ENCODE measurements around the gene INTS7. TPM values are rescaled to one million over a fixed set of nuclear protein-coding genes. Genes with fewer than 3 reads are reported as not detected.

Gene INTS7
- total and polyA plus RNA-seq, 10 donors, result 5.4 to 16.5 (median 12.3) TPM

DNA sequence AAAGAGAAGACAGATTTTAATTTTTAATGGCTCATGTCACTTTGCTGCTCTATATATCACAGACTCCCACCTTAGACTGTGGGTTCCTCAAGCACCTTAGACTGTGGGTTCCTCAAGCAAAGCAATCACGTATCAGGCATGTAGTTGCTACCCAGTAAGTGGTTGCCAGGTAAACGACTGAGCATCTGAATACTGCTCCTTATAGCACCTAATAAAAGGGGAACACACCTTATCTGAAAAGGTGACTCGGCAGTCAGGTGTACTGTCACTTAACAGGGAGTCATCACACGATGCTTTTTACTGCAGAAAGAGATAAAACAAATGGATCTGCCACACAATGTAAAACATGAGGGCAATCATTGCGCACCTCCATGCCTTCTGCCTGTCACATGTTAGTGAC is 112.3 kb downstream of the INTS7 start:
- TF ChIP-seq, protein P1, sequence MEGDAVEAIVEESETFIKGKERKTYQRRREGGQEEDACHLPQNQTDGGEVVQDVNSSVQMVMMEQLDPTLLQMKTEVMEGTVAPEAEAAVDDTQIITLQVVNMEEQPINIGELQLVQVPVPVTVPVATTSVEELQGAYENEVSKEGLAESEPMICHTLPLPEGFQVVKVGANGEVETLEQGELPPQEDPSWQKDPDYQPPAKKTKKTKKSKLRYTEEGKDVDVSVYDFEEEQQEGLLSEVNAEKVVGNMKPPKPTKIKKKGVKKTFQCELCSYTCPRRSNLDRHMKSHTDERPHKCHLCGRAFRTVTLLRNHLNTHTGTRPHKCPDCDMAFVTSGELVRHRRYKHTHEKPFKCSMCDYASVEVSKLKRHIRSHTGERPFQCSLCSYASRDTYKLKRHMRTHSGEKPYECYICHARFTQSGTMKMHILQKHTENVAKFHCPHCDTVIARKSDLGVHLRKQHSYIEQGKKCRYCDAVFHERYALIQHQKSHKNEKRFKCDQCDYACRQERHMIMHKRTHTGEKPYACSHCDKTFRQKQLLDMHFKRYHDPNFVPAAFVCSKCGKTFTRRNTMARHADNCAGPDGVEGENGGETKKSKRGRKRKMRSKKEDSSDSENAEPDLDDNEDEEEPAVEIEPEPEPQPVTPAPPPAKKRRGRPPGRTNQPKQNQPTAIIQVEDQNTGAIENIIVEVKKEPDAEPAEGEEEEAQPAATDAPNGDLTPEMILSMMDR (IDR thresholded peaks at IDR 0.05 in 8 of 11, conservative IDR thresholded peaks at IDR 0.05 in 3 of 11), result no peak
- TF ChIP-seq POLR2A (IDR thresholded peaks at IDR 0.05), result no peak
- no peak for TF ChIP-seq POLR2AphosphoS5 (IDR thresholded peaks at IDR 0.05)
- Histone ChIP-seq H3K4me1 (peaks cover 0 to 11% (median 0%) of the 10 kb centered on the region in 6 donors), H3K27me3 (replicated peaks in 1 of 7) (no peaks in the 10 kb centered on the region), H3K27ac (no peak overlapping the region), H3K36me3 (no peaks in the 10 kb centered on the region), H3K4me3 (no peak overlapping the region), H3K9me3 (no peaks in the 10 kb centered on the region)
- 82 to 87% (median 84%) methylated on average over 5 of the region's 5 CpGs for WGBS, 5 donors
- intact Hi-C loops (cut with DNase I; ENCODE audit: low total_unique reads), result no loop called here
- DNase-seq, result no peak

DNA sequence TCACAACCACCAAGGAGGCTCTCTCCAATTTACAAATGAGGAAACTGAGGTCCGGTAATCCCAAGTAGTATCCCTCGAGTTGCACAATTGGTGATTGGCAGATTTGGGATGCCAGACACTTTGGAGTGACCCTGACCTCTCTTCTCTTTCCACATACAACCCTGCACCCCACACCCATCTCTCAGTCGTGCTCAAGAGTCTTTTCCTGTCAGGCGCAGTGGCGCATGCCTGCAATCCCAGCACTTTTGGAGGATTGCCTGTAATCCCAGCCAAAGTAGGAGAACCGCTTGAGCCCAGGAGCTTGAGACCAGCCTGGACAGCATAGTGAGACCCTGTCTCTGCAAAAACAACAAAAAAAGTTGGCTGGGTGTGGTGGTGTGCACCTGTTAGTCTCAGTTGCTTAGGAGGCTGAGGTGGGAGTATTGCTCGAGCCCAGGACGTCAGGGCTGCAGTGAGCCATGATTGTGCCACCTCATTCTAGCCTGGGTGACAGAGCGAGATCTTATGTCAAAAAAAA is 113.7 kb downstream of the INTS7 start:
- H3K4me1 ChIP-seq, result peaks cover 0 to 10% (median 0%) of the 10 kb centered on the region in 6 donors
- no peaks in the 10 kb centered on the region for H3K27me3 ChIP-seq (replicated peaks in 1 of 7)
- no peaks in the 10 kb centered on the region for H3K36me3 ChIP-seq
- H3K4me3 ChIP-seq, result no peak overlapping the region
- 73 to 84% (median 79%) methylated on average over 9 of the region's 9 CpGs for WGBS, 5 donors
- intact Hi-C loops (cut with DNase I; ENCODE audit: low total_unique reads), result no loop called here
- no peaks in the 10 kb centered on the region for H3K9me3 ChIP-seq
- DNase-seq, result no peak
- TF ChIP-seq, protein P1 (IDR thresholded peaks at IDR 0.05 in 8 of 11, conservative IDR thresholded peaks at IDR 0.05 in 3 of 11), result no peak
- TF ChIP-seq POLR2A (IDR thresholded peaks at IDR 0.05) (no peak), POLR2AphosphoS5 (IDR thresholded peaks at IDR 0.05) (no peak)
- H3K27ac ChIP-seq, result no peak overlapping the region

DNA sequence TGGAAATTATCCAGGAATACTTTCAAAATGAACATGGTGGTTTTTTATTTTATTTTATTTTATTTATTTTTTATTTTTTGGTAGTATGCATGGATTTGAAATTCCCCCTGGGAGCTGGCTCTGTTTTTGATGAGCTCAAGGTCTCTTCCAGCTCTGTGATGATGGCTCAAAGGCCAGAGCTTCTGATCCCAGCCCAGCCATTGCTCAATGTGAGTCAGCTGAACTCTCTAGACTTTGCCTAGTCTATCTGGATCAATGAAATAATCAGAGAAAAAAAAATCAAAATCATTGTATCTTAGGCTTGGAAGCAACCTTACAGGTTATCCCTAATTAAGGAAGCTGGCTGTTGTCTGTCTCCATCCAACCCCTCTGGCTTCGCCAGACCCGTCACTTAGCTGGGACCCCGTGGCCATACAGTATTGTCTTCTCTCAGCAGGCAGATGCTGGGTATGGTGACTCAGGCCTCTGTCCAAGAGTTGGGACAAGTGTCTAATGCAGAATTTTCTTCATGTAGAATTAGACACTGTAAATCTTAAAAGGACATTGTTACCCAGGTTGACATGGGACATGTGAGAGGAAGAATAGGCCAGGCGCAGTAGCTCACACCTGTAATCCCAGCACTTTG is 114.6 kb downstream of the INTS7 start:
- 92 to 97% (median 95%) methylated on average over 4 of the region's 4 CpGs for WGBS, 5 donors
- H3K4me3 ChIP-seq, result no peak overlapping the region
- H3K27me3 ChIP-seq (replicated peaks in 1 of 7), result no peaks in the 10 kb centered on the region
- peaks cover 0 to 10% (median 0%) of the 10 kb centered on the region in 6 donors for H3K4me1 ChIP-seq
- intact Hi-C loops (cut with DNase I; ENCODE audit: low total_unique reads), result no loop called here
- TF ChIP-seq POLR2A (IDR thresholded peaks at IDR 0.05) (no peak), POLR2AphosphoS5 (IDR thresholded peaks at IDR 0.05) (no peak)
- TF ChIP-seq, protein P1 (IDR thresholded peaks at IDR 0.05 in 8 of 11, conservative IDR thresholded peaks at IDR 0.05 in 3 of 11), result no peak
- DNase-seq, result no peak
- no peak overlapping the region for H3K27ac ChIP-seq
- H3K36me3 ChIP-seq, result no peaks in the 10 kb centered on the region
- H3K9me3 ChIP-seq, result no peaks in the 10 kb centered on the region

DNA sequence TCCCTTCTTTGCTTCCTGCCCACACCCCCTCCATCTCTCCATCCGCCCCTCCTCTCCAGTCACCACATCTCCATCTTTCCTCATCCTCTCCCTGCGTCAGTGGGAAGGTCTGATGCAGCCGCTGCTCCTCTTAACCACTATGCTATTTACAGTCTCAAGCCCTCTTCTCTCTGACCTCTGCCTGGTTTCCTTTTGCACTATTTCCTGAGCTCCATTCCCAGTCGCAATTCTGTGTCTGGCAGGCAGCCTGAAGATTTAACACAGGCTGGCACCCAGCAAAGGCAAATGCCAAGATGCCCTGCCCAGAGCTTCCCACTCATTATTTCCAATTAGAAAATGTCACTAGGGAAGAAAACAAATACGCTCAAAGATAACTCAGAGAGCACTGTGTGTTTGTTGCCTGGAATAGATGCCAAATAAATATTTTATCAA is 115.2 kb downstream of the INTS7 start:
- TF ChIP-seq POLR2AphosphoS5 (IDR thresholded peaks at IDR 0.05) (no peak), POLR2A (IDR thresholded peaks at IDR 0.05) (no peak)
- TF ChIP-seq, protein P1 (IDR thresholded peaks at IDR 0.05 in 8 of 11, conservative IDR thresholded peaks at IDR 0.05 in 3 of 11), result no peak
- intact Hi-C loops (cut with DNase I; ENCODE audit: low total_unique reads), result no loop called here
- WGBS, 5 donors, result 37 to 54% (median 45%) methylated on average over 5 of the region's 5 CpGs
- H3K4me3 ChIP-seq, result no peak overlapping the region
- H3K4me1 ChIP-seq, result peaks cover 0 to 10% (median 0%) of the 10 kb centered on the region in 6 donors
- DNase-seq, result no peak
- H3K36me3 ChIP-seq, result no peaks in the 10 kb centered on the region
- H3K9me3 ChIP-seq, result no peaks in the 10 kb centered on the region
- H3K27ac ChIP-seq, result no peak overlapping the region
- H3K27me3 ChIP-seq (replicated peaks in 1 of 7), result no peaks in the 10 kb centered on the region
